H9 (cell line): ENCODE measurements around the gene ANKRD34B. TPM values are rescaled to one million over a fixed set of nuclear protein-coding genes. Genes with fewer than 3 reads are reported as not detected.

Source experiments
- DNase-seq: peaks from one replicate; pipeline ENCODE4 v3.0.0-alpha.2; 2017
- H2AFZ ChIP-seq: one replicate; pipeline ENCODE4 v1.6.1; 2013; ENCODE audit warnings: mild to moderate bottlenecking, low read length, control low read depth, moderate library complexity
- H2AK5ac ChIP-seq: 2 replicates; pipeline ENCODE4 v1.6.1; 2013; ENCODE audit warnings: low read length, control low read depth, mixed read lengths; ENCODE audit not compliant: insufficient read length
- H2BK120ac ChIP-seq: one replicate; pipeline ENCODE4 v1.6.1; 2013; ENCODE audit warnings: low read depth, mild to moderate bottlenecking, low read length, control low read depth, inconsistent platforms; ENCODE audit not compliant: poor library complexity, severe bottlenecking
- H2BK12ac ChIP-seq: 2 replicates; pipeline ENCODE4 v1.6.1; 2013; ENCODE audit warnings: low read length, control low read depth, mixed read lengths, low read depth; ENCODE audit not compliant: insufficient read length
- H2BK15ac ChIP-seq: 2 replicates; pipeline ENCODE4 v1.6.1; 2013; ENCODE audit warnings: low read depth, low read length, control low read depth
- H2BK20ac ChIP-seq: one replicate; pipeline ENCODE4 v1.6.1; 2013; ENCODE audit warnings: low read depth, mild to moderate bottlenecking, low read length, control low read depth, inconsistent platforms; ENCODE audit not compliant: poor library complexity, severe bottlenecking
- H2BK5ac ChIP-seq: 2 replicates; pipeline ENCODE4 v1.6.1; 2013; ENCODE audit warnings: low read length, control low read depth, mixed read lengths; ENCODE audit not compliant: insufficient read length
- H3K14ac ChIP-seq: 2 replicates; pipeline ENCODE4 v1.6.1; 2013; ENCODE audit warnings: low read length, control low read depth; ENCODE audit not compliant: insufficient read depth
- H3K18ac ChIP-seq: 2 replicates; pipeline ENCODE4 v1.6.1; 2013; ENCODE audit warnings: low read depth, mild to moderate bottlenecking, mixed read lengths, low read length, control low read depth; ENCODE audit not compliant: insufficient read length
- H3K23ac ChIP-seq: 2 replicates; pipeline ENCODE4 v1.6.1; 2013; ENCODE audit warnings: low read length, control low read depth, mixed read lengths, low read depth; ENCODE audit not compliant: insufficient read length
- H3K23me2 ChIP-seq: 2 replicates; pipeline ENCODE4 v1.6.1; 2013; ENCODE audit warnings: low read depth, mild to moderate bottlenecking, mixed read lengths, low read length, control low read depth; ENCODE audit not compliant: insufficient read length, poor library complexity, severe bottlenecking
- H3K27ac ChIP-seq: 2 replicates; pipeline ENCODE4 v1.5.1; 2013; ENCODE audit warnings: low read length, control low read depth, mixed read lengths, low read depth; ENCODE audit not compliant: insufficient read length
- H3K27me3 ChIP-seq: 2 replicates; pipeline ENCODE4 v1.6.1; 2013; ENCODE audit warnings: low read length, control low read depth, inconsistent platforms; ENCODE audit not compliant: insufficient read depth
- H3K4ac ChIP-seq: 2 replicates; pipeline ENCODE4 v1.6.1; 2013; ENCODE audit warnings: low read depth, mild to moderate bottlenecking, control low read depth, inconsistent platforms, low read length, moderate library complexity
- H3K4me1 ChIP-seq: 2 replicates; pipeline ENCODE4 v1.6.1; 2013; ENCODE audit warnings: low read length, control low read depth, inconsistent platforms; ENCODE audit not compliant: insufficient read depth
- H3K4me2 ChIP-seq: 2 replicates; pipeline ENCODE4 v1.6.1; 2013; ENCODE audit warnings: low read length, control low read depth, mixed read lengths; ENCODE audit not compliant: insufficient read length, insufficient read depth
- H3K56ac ChIP-seq: 2 replicates; pipeline ENCODE4 v1.6.1; 2013; ENCODE audit warnings: low read depth, mild to moderate bottlenecking, mixed read lengths, low read length, control low read depth; ENCODE audit not compliant: insufficient read length
- H3K79me1 ChIP-seq: 2 replicates; pipeline ENCODE4 v1.6.1; 2013; ENCODE audit warnings: low read depth, mild to moderate bottlenecking, moderate library complexity, low read length, control low read depth, inconsistent platforms; ENCODE audit not compliant: insufficient read depth, poor library complexity, severe bottlenecking
- H3K79me2 ChIP-seq: 2 replicates; pipeline ENCODE4 v1.6.1; 2013; ENCODE audit warnings: low read length, control low read depth, inconsistent platforms; ENCODE audit not compliant: insufficient read depth
- H3K9ac ChIP-seq: 2 replicates; pipeline ENCODE4 v1.6.1; 2013; ENCODE audit warnings: low read length, control low read depth, mixed read lengths; ENCODE audit not compliant: insufficient read length; ENCODE audit errors: extremely low read depth
- H3K9me3 ChIP-seq: one replicate; pipeline ENCODE4 v1.6.1; 2013; ENCODE audit warnings: low read depth, low read length, inconsistent platforms; ENCODE audit not compliant: control insufficient read depth
- H3T11ph ChIP-seq: one replicate; pipeline ENCODE4 v1.6.1; 2013; ENCODE audit warnings: mild to moderate bottlenecking, low read length, control low read depth, inconsistent platforms
- H4K20me1 ChIP-seq: one replicate; pipeline ENCODE4 v1.6.1; 2013; ENCODE audit not compliant: control insufficient read depth, insufficient read length, insufficient read depth
- H4K5ac ChIP-seq: 2 replicates; pipeline ENCODE4 v1.6.1; 2013; ENCODE audit warnings: low read depth, mild to moderate bottlenecking, mixed read lengths, low read length, control low read depth; ENCODE audit not compliant: insufficient read length
- H4K8ac ChIP-seq: replicated peaks from 2 replicates; pipeline ENCODE4 v1.6.1; 2013; ENCODE audit warnings: low read length, control low read depth, mixed read lengths, low read depth; ENCODE audit not compliant: insufficient read length
- H4K91ac ChIP-seq: 2 replicates; pipeline ENCODE4 v1.6.1; 2013; ENCODE audit warnings: low read depth, mild to moderate bottlenecking, moderate library complexity, mixed read lengths, low read length, control low read depth; ENCODE audit not compliant: insufficient read length
- H3K27ac Mint-ChIP-seq, 3 experiments: 2 replicates in 2 of 3; 3 replicates in 1 of 3; pipeline ENCODE4 v1.8.0; 2020 to 2021; ENCODE audit warnings: mixed read lengths in 3 of 3, mild to moderate bottlenecking in 1 of 3, moderate library complexity in 1 of 3
- H3K27me3 Mint-ChIP-seq: 2 replicates; pipeline ENCODE4 v1.8.0; 2021; ENCODE audit warnings: low read depth, mild to moderate bottlenecking, moderate library complexity, mixed read lengths
- H3K36me3 Mint-ChIP-seq, 3 experiments: 2 replicates in 2 of 3; 3 replicates in 1 of 3; pipeline ENCODE4 v1.8.0; 2020 to 2021; ENCODE audit warnings: low read depth in 3 of 3, mixed read lengths in 3 of 3; ENCODE audit not compliant: insufficient read depth in 1 of 3
- H3K4me1 Mint-ChIP-seq, 2 experiments: 2 replicates each; pipeline ENCODE4 v1.8.0; 2020; ENCODE audit warnings: mixed read lengths in 2 of 2
- H3K4me3 Mint-ChIP-seq, 2 experiments: 2 replicates in 1 of 2; 3 replicates in 1 of 2; pipeline ENCODE4 v1.8.0; 2020 to 2021; ENCODE audit warnings: mild to moderate bottlenecking in 2 of 2, mixed read lengths in 2 of 2, moderate library complexity in 1 of 2
- H3K9me3 Mint-ChIP-seq, 2 experiments: 2 replicates in 1 of 2; 3 replicates in 1 of 2; pipeline ENCODE4 v1.8.0; 2020; ENCODE audit warnings: mild to moderate bottlenecking in 2 of 2, mixed read lengths in 2 of 2, moderate library complexity in 1 of 2
- WGBS: extraction: QIAGEN DNeasy Blood & Tissue Kit; methylation state at CpG from one replicate; pipeline ENCODE4 v1.1.7; 2013; ENCODE audit warnings: missing lambda C conversion rate, low lambda C conversion rate, mixed read lengths; ENCODE audit not compliant: insufficient read length; ENCODE audit errors: extremely low coverage; 5-methylcytosine and 5-hydroxymethylcytosine counted together
- total RNA-seq: library from RNA; stranded (reverse); gene quantifications from 2 replicates; pipeline ENCODE4 v1.2.1, GENCODE V29; 2021
- TF ChIP-seq, protein P1 (sequence below): fragments of 200-600 bp; sonication (generic); conservative IDR thresholded peaks from 3 replicates; pipeline ENCODE4 v1.8.0; 2021; ENCODE audit warnings: antibody characterized with exemption, mild to moderate bottlenecking

The ANKRD34B gene
- total RNA-seq, 1 experiment from 2014 or later: 0.72 TPM

DNA sequence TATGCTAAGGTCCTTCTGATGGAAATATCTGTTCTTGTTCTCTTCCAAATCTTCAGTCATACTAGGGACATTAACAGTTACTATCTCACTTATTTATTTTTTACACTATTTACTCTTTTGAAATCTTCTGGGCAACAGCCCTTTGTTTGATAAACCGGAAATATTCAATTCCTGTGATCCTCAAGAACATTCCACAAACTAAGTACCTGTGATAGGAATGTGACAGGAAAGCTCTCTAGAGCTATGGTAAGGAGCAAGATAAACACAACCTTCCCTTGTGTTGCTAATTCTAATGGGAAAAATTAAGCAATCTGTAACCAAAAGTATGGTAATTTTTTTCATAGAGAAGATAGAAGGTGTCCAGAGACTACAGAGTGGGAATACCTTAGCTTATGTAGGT lies 22.0 kb upstream of the ANKRD34B start:
- no peaks in the 10 kb centered on the region for H3K36me3 Mint-ChIP-seq
- H3K79me1 ChIP-seq: no peaks in the 10 kb centered on the region
- H3T11ph ChIP-seq: no peak overlapping the region
- H3K9me3 Mint-ChIP-seq: no peaks in the 10 kb centered on the region
- peaks cover 3 to 5% of the 10 kb centered on the region in 2 experiments for H3K4me1 Mint-ChIP-seq
- no CpG with 5 or more reads among the region's 1 CpG for WGBS
- no peak overlapping the region for H3K4me3 Mint-ChIP-seq
- no peak overlapping the region for H3K14ac ChIP-seq
- no peaks in the 10 kb centered on the region for H3K23me2 ChIP-seq
- DNase-seq: no peak
- no peak overlapping the region for H4K8ac ChIP-seq
- no peaks in the 10 kb centered on the region for H3K79me2 ChIP-seq
- H3K27me3 Mint-ChIP-seq: no peaks in the 10 kb centered on the region
- H3K4ac ChIP-seq: no peak overlapping the region
- H3K27me3 ChIP-seq: no peaks in the 10 kb centered on the region
- H4K20me1 ChIP-seq: no peaks in the 10 kb centered on the region
- no peak overlapping the region for H4K5ac ChIP-seq
- no peaks in the 10 kb centered on the region for H3K4me1 ChIP-seq
- no peak overlapping the region for H2BK12ac ChIP-seq
- H2BK120ac ChIP-seq: no peak overlapping the region
- no peaks in the 10 kb centered on the region for H3K9me3 ChIP-seq
- no peak overlapping the region for H2BK15ac ChIP-seq
- H3K4me2 ChIP-seq: no peak overlapping the region
- no peak overlapping the region for H3K27ac ChIP-seq
- no peak overlapping the region for H3K56ac ChIP-seq
- no peak overlapping the region for H2AK5ac ChIP-seq
- H2BK20ac ChIP-seq: no peak overlapping the region
- TF ChIP-seq, protein P1, sequence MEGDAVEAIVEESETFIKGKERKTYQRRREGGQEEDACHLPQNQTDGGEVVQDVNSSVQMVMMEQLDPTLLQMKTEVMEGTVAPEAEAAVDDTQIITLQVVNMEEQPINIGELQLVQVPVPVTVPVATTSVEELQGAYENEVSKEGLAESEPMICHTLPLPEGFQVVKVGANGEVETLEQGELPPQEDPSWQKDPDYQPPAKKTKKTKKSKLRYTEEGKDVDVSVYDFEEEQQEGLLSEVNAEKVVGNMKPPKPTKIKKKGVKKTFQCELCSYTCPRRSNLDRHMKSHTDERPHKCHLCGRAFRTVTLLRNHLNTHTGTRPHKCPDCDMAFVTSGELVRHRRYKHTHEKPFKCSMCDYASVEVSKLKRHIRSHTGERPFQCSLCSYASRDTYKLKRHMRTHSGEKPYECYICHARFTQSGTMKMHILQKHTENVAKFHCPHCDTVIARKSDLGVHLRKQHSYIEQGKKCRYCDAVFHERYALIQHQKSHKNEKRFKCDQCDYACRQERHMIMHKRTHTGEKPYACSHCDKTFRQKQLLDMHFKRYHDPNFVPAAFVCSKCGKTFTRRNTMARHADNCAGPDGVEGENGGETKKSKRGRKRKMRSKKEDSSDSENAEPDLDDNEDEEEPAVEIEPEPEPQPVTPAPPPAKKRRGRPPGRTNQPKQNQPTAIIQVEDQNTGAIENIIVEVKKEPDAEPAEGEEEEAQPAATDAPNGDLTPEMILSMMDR: no peak
- H3K23ac ChIP-seq: no peak overlapping the region
- H3K9ac ChIP-seq: no peak overlapping the region
- no peak overlapping the region for H2AFZ ChIP-seq
- H3K18ac ChIP-seq: no peak overlapping the region
- no peak overlapping the region for H2BK5ac ChIP-seq
- no peak overlapping the region for H4K91ac ChIP-seq
- H3K27ac Mint-ChIP-seq: no peak overlapping the region; a peak in 1 of 7 replicates
